BJ (cell line): ENCODE results near the gene PCDH9. TPM values are rescaled to one million over a fixed set of nuclear protein-coding genes. Genes with fewer than 3 reads are reported as not detected.

Experiments
- CTCF ChIA-PET: fragments of 350-600 bp; formaldehyde crosslinking; extraction: SDS; loops from one replicate; lab custom pipeline; 2021; ENCODE audit warnings: antibody characterized with exemption, inconsistent platforms; lab: Yijun Ruan, JAX
- POLR2A ChIA-PET: fragments of 300-600 bp; sonication (Branson Sonifier 250); formaldehyde crosslinking; extraction: SDS; loops from one replicate; lab custom pipeline; 2021; ENCODE audit warnings: antibody characterized with exemption; lab: Charles Lee
- DNase-seq: peaks from one replicate; pipeline ENCODE4 v3.0.0-alpha.2; 2011; ENCODE audit warnings: low read depth
- H3K27me3 ChIP-seq: 2 replicates; pipeline ENCODE4 v1.6.0; 2011; ENCODE audit warnings: low read length; ENCODE audit not compliant: control insufficient read depth, insufficient read depth
- H3K36me3 ChIP-seq: 2 replicates; pipeline ENCODE4 v1.5.1; 2011; ENCODE audit warnings: low read length; ENCODE audit not compliant: control insufficient read depth, insufficient read depth
- H3K4me3 ChIP-seq: 2 replicates; pipeline ENCODE4 v1.5.1; 2011; ENCODE audit warnings: low read depth, mild to moderate bottlenecking, control low read depth, low read length
- CTCF ChIP-seq: IDR thresholded peaks from 2 replicates; pipeline ENCODE4 v1.5.1; 2011; ENCODE audit warnings: low read depth, mild to moderate bottlenecking, control low read depth, inconsistent platforms, low read length, moderate library complexity; ENCODE audit not compliant: insufficient read depth
- polyA plus RNA-seq: library from polyadenylated mRNA; depleted of rRNA; stranded (reverse); fragments of >200 nt; gene quantifications from 2 replicates; pipeline ENCODE4 v1.2.3, GENCODE V29; 2011

The PCDH9 gene
- polyA plus RNA-seq, 1 experiment, result 2.3 TPM

GRCh38 chr13:67123165-67123564, 107.0 kb downstream of the PCDH9 start:
- POLR2A ChIA-PET, result no interaction called here

GRCh38 chr13:67122251-67122650, 107.9 kb downstream of the PCDH9 start:
- H3K27me3 ChIP-seq, result no peaks in the 10 kb centered on the region
- ChIA-PET POLR2A (no interaction called here), CTCF (interaction anchor here (0.8 kb wide), 1 partner anchor 12 kb away, joined by 3 read pairs; no protein-coding TSS in a partner anchor)
- no peak for TF ChIP-seq CTCF
- no peaks in the 10 kb centered on the region for H3K36me3 ChIP-seq
- H3K4me3 ChIP-seq, result no peak overlapping the region
- no peak for DNase-seq

More at GRCh38 chr13:67123165-67123564, 107.0 kb downstream of the PCDH9 start:
- no peak for DNase-seq
- Histone ChIP-seq H3K27me3 (no peaks in the 10 kb centered on the region), H3K36me3 (no peaks in the 10 kb centered on the region), H3K4me3 (no peak overlapping the region)
- TF ChIP-seq CTCF, result no peak
- CTCF ChIA-PET, result interaction anchor here (0.8 kb wide), 1 partner anchor 13 kb away, joined by 3 read pairs; no protein-coding TSS in a partner anchor

GRCh38 chr13:67120872-67121531, 109.1 kb downstream of the PCDH9 start:
- H3K4me3 ChIP-seq, result no peak overlapping the region
- DNase-seq, result peak; percentile 43
- no peaks in the 10 kb centered on the region for H3K27me3 ChIP-seq
- ChIA-PET CTCF (no interaction called here), POLR2A (no interaction called here)
- no peaks in the 10 kb centered on the region for H3K36me3 ChIP-seq
- no peak for TF ChIP-seq CTCF

GRCh38 chr13:67119481-67119894, 110.6 kb downstream of the PCDH9 start:
- peak; percentile 86 for DNase-seq
- no peak for TF ChIP-seq CTCF
- CTCF ChIA-PET, result interaction anchor here (0.6 kb wide), 1 partner anchor 41 kb away, joined by 3 read pairs; no protein-coding TSS in a partner anchor
- Histone ChIP-seq H3K4me3 (no peak overlapping the region), H3K27me3 (no peaks in the 10 kb centered on the region), H3K36me3 (no peaks in the 10 kb centered on the region)
- POLR2A ChIA-PET, result no interaction called here

GRCh38 chr13:67118277-67118676, 111.9 kb downstream of the PCDH9 start:
- TF ChIP-seq CTCF, result no peak
- Histone ChIP-seq H3K27me3 (no peaks in the 10 kb centered on the region), H3K4me3 (no peak overlapping the region), H3K36me3 (no peaks in the 10 kb centered on the region)
- ChIA-PET POLR2A (no interaction called here), CTCF (no interaction called here)
- DNase-seq, result no peak
